ENCODE data around the gene DBNDD1.

Gene DBNDD1

DNA sequence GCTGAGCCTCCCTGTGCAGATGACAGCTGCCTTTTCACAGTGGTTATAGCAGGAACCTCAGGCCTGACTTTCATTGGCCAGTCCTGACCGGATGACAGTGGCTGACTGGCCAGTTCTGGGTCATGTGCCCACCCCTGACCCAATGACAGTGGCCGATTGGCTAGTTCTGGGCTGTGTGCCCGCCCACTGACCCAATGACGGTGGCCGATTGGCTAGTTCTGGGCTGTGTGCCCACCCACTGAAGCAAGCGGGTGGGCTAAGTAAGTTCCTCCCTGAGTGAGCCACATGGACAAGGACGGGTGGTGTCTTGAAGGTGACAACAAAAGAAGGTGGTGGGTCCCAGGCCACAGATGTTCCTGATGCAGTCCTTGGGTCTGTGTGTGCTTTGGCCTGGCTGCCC, 61.2 kb downstream of the DBNDD1 start:
- DNase-seq, result peak; percentile 13 to 47

GRCh38 chr16:89957216-89957785, 62.0 kb downstream of the DBNDD1 start:
- no peak for DNase-seq

- DNase-seq, result no peak
Measured at GRCh38 chr16:89956505-89957215, 62.6 kb downstream of the DBNDD1 start.

- DNase-seq, result no peak
Measured at GRCh38 chr16:89955001-89955685, 64.1 kb downstream of the DBNDD1 start.

Measured in CD4-positive, alpha-beta T cell treated with Interferon alpha-2 for 1 hour (primary cell).